AG04450 (cell line): ENCODE results near the gene PLXNA2. TPM values are rescaled to one million over a fixed set of nuclear protein-coding genes. Genes with fewer than 3 reads are reported as not detected.
A peak's percentile ranks its signal among the peaks of the same experiment; 100 is the strongest.

Experiments
- CTCF ChIA-PET: fragments of 300-600, 350-600 bp; formaldehyde crosslinking; extraction: SDS; loops from one replicate; lab custom pipeline; 2022; ENCODE audit warnings: antibody characterized with exemption, inconsistent platforms; lab: Charles Lee
- POLR2A ChIA-PET: fragments of 350-600 bp; formaldehyde crosslinking; extraction: SDS; loops from one replicate; lab custom pipeline; 2021; ENCODE audit warnings: antibody characterized with exemption, inconsistent platforms; lab: Yijun Ruan, JAX
- DNase-seq: peaks from one replicate; pipeline ENCODE4 v3.0.0-alpha.2; 2011; ENCODE audit warnings: low read depth, low spot score
- H3K27ac ChIP-seq: one replicate; pipeline ENCODE4 v1.5.1; 2012; ENCODE audit warnings: low read depth, low read length, control low read depth
- H3K27me3 ChIP-seq: one replicate; pipeline ENCODE4 v1.6.0; 2012; ENCODE audit warnings: low read length; ENCODE audit not compliant: control insufficient read depth, insufficient read depth
- H3K4me3 ChIP-seq: 2 replicates; pipeline ENCODE4 v1.5.1; 2011; ENCODE audit warnings: mild to moderate bottlenecking, low read depth, low read length, control low read depth
- H3K9me3 ChIP-seq: 2 replicates; pipeline ENCODE4 v1.5.1; 2012; ENCODE audit warnings: low read length; ENCODE audit not compliant: control insufficient read depth, insufficient read depth
- polyA plus RNA-seq: library from polyadenylated mRNA; depleted of rRNA; stranded (reverse); fragments of >200 nt; gene quantifications from 2 replicates; pipeline ENCODE4 v1.2.3, GENCODE V29; 2011
- TF ChIP-seq, protein P1 (sequence below): IDR thresholded peaks from 2 replicates; pipeline ENCODE4 v1.5.1; 2011; ENCODE audit warnings: low read depth, low read length, control low read depth, inconsistent platforms

PLXNA2 gene
- polyA plus RNA-seq, 1 experiment, result 0.10 TPM

DNA sequence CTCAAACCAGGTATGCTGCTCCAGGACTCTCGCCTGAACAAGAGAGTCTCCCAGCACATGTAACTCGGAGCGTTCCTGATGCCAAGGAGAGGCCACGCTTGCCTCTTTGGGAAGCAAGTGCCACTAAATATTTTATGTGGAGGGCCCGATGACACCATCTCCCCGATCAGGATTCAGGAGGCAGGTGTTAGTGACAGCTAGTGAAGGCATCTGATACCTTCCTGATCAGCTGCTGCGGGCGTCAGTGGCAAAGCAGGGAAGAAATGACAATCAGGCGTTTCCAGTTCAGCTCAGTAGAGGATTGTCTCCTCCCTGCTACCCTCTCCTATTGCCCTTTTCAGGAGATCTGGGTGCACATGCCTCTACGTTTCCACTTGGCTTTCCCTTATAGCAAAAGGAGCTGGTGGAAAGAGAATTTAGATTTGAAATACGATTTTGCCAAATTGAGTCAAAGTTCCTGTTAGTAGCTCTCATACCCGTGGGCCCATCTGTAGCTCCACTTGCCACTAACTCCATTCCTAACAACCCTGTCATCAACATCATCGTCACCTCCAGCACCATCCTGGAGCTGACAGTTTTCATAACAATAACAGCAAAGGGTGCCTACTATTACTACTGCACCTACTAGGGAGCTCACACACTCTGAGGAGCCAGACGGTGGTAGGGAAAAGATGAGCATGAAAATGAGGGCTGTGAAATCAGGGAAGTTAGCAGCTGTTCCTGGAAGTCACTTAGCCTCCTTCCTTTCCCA is 21.6 kb downstream of the PLXNA2 start:
- H3K27me3 ChIP-seq, result no peaks in the 10 kb centered on the region
- no peaks in the 10 kb centered on the region for H3K9me3 ChIP-seq
- ChIA-PET POLR2A (interaction anchor here (0.6 kb wide), 1 partner anchor 1162 kb away, joined by 3 read pairs; no protein-coding TSS in a partner anchor), CTCF (interaction anchor here (0.6 to 1.8 kb wide), 8 partner anchors 12 to 200 kb away, joined by 3 to 10 read pairs (median 4); no protein-coding TSS in a partner anchor)
- no peak overlapping the region for H3K4me3 ChIP-seq
- TF ChIP-seq, protein P1, sequence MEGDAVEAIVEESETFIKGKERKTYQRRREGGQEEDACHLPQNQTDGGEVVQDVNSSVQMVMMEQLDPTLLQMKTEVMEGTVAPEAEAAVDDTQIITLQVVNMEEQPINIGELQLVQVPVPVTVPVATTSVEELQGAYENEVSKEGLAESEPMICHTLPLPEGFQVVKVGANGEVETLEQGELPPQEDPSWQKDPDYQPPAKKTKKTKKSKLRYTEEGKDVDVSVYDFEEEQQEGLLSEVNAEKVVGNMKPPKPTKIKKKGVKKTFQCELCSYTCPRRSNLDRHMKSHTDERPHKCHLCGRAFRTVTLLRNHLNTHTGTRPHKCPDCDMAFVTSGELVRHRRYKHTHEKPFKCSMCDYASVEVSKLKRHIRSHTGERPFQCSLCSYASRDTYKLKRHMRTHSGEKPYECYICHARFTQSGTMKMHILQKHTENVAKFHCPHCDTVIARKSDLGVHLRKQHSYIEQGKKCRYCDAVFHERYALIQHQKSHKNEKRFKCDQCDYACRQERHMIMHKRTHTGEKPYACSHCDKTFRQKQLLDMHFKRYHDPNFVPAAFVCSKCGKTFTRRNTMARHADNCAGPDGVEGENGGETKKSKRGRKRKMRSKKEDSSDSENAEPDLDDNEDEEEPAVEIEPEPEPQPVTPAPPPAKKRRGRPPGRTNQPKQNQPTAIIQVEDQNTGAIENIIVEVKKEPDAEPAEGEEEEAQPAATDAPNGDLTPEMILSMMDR, result no peak
- DNase-seq, result no peak
- H3K27ac ChIP-seq, result no peak overlapping the region

DNA sequence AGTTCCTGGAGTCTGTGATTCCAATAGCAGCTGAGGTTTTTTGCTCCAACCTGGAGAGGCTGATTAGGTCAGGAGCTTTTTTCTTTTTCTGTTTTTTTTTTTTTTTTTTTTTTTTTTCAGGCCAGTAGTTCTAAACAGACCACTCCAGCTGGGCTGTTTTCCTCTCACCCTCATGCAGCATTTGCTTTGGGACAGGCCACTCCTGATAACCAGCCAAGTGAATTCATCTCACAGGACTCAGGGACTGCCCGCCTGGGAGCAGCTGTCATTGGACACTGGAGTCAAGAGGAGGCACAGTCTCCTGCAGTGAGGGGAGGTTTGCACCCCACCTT is 22.9 kb downstream of the PLXNA2 start:
- peaks cover 4% of the 10 kb centered on the region; the same call in 1 of the 2 replicates for H3K9me3 ChIP-seq
- CTCF ChIA-PET, result interaction anchor here (0.6 to 2.6 kb wide), 3 partner anchors 18 to 199 kb away, joined by 3 to 12 read pairs (median 10); no protein-coding TSS in a partner anchor
- no peaks in the 10 kb centered on the region for H3K27me3 ChIP-seq
- H3K4me3 ChIP-seq, result no peak overlapping the region
- POLR2A ChIA-PET, result interaction anchor here (0.6 to 0.7 kb wide), 2 partner anchors 18 to 208 kb away, joined by 3 read pairs; no protein-coding TSS in a partner anchor
- DNase-seq, result no peak
- H3K27ac ChIP-seq, result no peak overlapping the region
- TF ChIP-seq, protein P1, result no peak

DNA sequence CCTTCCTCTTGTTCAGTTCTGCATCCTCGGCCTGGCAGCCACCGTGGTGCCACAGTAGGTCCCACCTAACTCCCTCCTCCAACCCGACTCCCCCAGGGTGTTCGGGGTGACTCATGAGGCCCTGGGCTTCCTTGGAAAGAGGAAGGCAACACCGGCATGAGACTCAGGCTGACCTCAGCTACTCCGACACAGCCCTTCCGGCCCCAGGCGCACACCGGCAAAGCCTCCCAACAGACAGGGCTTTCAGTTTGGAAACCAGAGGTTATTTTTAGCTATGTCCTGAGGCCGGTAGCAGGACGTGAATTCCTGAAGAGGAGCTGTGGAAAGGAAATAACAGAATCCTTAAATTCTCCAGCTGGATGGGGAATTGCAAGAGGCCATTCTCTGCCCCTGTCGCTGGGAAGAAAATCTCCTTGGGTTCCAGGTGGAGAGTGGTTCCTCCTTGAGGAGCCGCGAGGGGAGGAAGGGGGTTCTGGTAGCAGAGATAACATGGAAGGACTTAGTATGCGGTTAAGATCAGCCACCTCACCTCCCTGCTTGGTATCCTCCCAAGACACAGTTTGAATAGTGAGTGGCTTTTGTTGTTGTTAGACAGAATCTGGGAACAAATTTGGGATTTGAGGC is 24.4 kb downstream of the PLXNA2 start:
- H3K27ac ChIP-seq, result peak overlapping the region; percentile 47
- POLR2A ChIA-PET, result interaction anchor here (0.7 kb wide), 1 partner anchor 25 kb away, joined by 3 read pairs; no protein-coding TSS in a partner anchor
- no peak for DNase-seq
- CTCF ChIA-PET, result interaction anchor here (0.9 to 2.6 kb wide), 2 partner anchors 25 to 198 kb away, joined by 3 to 12 read pairs; no protein-coding TSS in a partner anchor
- no peaks in the 10 kb centered on the region for H3K27me3 ChIP-seq
- no peak overlapping the region for H3K4me3 ChIP-seq
- TF ChIP-seq, protein P1, result no peak
- peaks cover 4% of the 10 kb centered on the region; the same call in 1 of the 2 replicates for H3K9me3 ChIP-seq

DNA sequence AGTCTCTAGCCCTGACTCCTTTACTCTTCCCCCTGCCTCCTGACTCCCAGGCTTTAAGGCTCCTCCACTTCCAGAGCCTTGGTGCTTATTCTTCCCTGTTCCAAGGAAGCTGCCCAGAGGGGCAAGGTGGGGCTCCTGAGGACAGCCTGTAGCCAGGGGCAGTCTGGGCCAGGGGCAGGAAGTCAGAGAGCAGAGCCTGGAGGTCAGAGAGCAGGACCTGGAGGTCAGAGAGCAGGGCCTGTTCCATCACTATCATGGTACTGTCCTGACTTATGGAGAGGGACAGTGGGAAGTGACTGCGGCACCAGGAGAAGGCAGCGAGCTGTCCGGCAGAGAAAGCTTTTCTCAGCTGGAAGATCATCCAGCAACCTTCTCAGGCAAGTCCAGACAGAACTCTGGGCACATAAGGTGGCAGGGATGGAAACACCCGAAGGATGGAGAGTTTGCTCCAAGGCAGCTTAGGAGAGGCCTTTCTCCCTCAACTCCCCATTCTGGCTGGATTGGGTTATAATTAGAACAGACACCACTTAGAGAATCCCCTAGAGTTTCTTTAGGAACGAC is 25.0 kb downstream of the PLXNA2 start:
- POLR2A ChIA-PET, result interaction anchor here (0.7 kb wide), 1 partner anchor 25 kb away, joined by 3 read pairs; no protein-coding TSS in a partner anchor
- peak overlapping the region; percentile 47 for H3K27ac ChIP-seq
- TF ChIP-seq, protein P1, result no peak

More for the DNA sequence above, 25.0 kb downstream of the PLXNA2 start:
- CTCF ChIA-PET, result interaction anchor here (0.9 kb wide), 1 partner anchor 26 kb away, joined by 3 read pairs; no protein-coding TSS in a partner anchor
- Histone ChIP-seq H3K27me3 (no peaks in the 10 kb centered on the region), H3K9me3 (peaks cover 4% of the 10 kb centered on the region; the same call in 1 of the 2 replicates), H3K4me3 (no peak overlapping the region)
- no peak for DNase-seq
